GM12891 (cell line): ENCODE data around the gene PNPLA3.
A peak's percentile ranks its signal among the peaks of the same experiment; 100 is the strongest.

Experiments
- DNase-seq: peaks from one replicate; pipeline ENCODE4 v3.0.0; 2011; ENCODE audit warnings: low spot score; ENCODE audit not compliant: insufficient read length
- FAIRE-seq: peaks from 2 replicates; lab custom pipeline; 2011; peaks lifted over from hg19 to GRCh38; lab: Jason Lieb, UNC
- PAX5 ChIP-seq: IDR thresholded peaks from 2 replicates; pipeline ENCODE4 v1.6.1; 2011; ENCODE audit warnings: low read length, moderate library complexity, mild to moderate bottlenecking; ENCODE audit not compliant: insufficient read depth, severe bottlenecking
- POLR2A ChIP-seq: IDR thresholded peaks from 2 replicates; pipeline ENCODE4 v1.6.1; 2011; ENCODE audit warnings: low read depth, low read length, control low read depth
- POLR2AphosphoS5 ChIP-seq: IDR thresholded peaks from 2 replicates; pipeline ENCODE4 v1.6.1; 2011; ENCODE audit warnings: low read depth, low read length, control low read depth
- POU2F2 ChIP-seq: IDR thresholded peaks from 2 replicates; pipeline ENCODE4 v1.6.1; 2011; ENCODE audit warnings: low read depth, mild to moderate bottlenecking, control low read depth, low read length, moderate library complexity
- SPI1 ChIP-seq: IDR thresholded peaks from 2 replicates; pipeline ENCODE4 v1.6.1; 2011; ENCODE audit warnings: low read depth, low read length, control low read depth
- TAF1 ChIP-seq: IDR thresholded peaks from 2 replicates; pipeline ENCODE4 v1.6.1; 2011; ENCODE audit warnings: low read depth, low read length, control low read depth

PNPLA3 gene

DNA sequence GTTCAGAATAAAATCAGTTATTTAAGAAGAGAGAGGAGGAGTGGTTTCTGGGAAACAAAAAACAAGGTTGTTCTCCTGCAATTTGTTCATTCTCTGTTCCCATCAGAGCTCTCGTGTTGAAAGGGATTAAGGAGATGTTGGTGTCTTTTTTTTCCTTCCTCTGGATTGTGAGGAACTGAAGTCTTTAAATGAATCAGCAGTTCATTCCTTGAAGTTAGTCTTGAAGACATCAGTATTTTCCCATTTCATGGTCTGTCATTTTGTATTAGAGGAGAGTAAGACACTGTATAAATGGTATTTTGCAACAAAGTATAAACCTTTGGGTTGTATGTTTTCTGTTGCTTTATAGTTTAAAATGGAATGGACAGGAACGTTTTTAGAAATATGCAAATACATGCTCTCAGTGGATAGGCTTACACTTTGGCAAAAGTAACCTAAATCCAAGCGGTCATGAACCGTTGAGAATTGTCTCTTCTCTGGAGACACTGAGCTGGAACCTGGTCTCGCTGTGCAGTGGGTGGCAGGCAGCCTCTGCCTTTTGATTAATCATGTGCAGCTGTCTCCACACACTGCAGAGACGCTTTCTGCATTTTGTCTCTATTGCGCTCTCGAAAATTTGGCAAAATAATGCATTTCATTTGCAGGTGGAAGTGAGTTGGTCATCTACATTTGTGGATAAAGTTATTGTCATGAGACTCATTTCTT is 64.7 kb downstream of the PNPLA3 start:
- no peak for FAIRE-seq
- TF ChIP-seq POU2F2 (no peak), PAX5 (no peak), TAF1 (no peak), SPI1 (no peak), POLR2A (no peak), POLR2AphosphoS5 (no peak)

DNA sequence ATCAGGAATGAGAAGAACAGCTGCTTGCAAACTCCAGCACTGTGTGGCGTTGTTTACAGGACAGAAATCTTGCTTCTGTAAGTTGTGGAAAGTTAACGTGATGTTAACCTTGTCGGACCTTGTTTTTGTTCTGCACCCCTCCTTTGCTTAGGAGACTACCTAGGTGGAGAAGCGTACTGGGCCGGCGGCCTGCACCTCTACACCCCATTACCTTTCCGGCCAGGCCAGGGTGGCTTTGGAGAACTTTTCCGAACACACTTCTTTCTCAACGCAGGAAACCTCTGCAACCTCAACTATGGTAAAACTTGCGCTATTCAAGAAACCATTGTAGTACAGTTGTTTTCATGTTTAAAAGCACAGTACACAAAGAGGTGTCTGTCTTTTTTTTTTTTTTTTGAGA is 65.4 kb downstream of the PNPLA3 start:
- DNase-seq = no peak
- no peak for FAIRE-seq
- TF ChIP-seq POLR2A (no peak), POLR2AphosphoS5 (no peak), POU2F2 (no peak), PAX5 (no peak), TAF1 (no peak), SPI1 (no peak)

More for the DNA sequence above, 64.7 kb downstream of the PNPLA3 start:
- no peak for DNase-seq

DNA sequence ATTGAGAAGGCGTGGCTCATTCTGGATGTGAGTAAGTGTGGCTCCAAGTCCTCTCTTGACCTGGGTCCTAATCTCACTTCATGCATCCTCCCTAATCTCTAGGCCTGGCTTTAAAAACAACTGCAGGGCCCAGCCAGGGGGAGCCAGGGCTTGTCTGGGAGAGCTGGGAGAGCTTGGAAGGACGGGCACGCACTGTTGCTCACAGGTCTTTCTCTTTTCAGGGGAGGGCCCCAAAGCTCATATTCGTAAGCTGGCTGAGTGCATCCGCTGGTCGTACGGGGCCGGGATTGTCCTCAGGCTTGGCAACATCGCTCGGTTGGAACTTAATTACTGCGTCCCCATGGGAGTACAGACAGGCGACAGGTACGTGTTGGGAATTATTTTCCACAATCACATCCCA is 66.4 kb downstream of the PNPLA3 start:
- no peak for TF ChIP-seq POU2F2
- no peak for TF ChIP-seq PAX5
- no peak for TF ChIP-seq TAF1
- no peak for TF ChIP-seq POLR2AphosphoS5
- no peak for TF ChIP-seq SPI1
- DNase-seq (no peak), FAIRE-seq (no peak)

DNA sequence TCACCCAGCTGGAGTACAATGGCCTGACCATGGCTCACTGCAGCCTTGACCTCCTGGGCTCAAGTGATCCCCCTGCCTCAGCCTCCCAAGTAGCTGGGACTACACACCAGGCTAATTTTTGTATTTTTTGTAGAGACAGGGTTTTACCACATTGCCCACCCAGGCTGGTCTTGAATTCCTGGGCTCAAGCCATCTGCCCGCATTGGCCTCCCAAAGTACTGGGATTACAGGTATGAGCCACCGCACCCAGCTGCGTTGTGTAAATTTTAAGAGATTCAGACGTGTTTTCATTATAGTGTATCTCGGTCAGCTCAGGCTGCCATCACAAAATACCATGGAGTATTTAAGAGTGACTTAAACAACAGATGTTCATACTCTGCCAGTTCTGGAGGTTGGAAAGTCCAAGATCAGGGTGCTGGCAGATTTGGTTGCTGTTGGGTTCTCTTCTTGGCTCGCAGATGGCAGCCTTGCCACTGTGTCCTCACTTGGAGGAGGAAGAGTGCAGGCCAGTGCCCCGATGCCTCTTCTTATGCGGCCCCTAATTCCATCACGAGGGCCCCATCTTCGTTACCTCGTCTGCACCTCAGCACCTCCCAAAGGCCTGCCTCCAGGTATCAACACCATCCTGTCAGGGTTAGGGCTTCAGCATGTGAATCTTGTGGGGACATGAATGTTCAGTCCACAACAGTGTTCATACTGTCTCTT is 67.9 kb downstream of the PNPLA3 start:
- FAIRE-seq = no peak

DNA sequence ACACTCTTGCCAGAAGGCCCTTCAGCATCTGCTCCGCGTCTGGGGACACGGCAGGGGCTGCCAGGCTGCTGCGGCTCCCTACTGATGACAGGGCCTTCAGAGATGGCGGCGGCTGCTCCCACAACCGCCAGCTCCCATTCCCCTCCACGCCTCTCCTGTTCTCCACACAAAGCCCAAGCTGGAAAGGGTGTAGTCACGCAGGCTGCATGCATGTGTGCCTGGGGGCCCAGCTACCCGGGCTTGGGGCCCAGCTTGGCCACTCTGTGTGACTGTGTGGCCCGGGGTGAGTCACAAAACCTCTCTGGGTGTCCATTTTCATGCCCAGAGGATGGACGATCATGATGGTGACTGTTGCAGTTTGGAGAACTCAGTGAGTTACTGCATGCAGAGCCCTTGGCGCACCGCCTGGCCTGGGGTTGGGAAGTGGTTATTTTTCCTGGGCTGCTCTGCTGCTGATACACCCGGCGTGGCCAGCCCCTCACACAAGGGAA is 68.8 kb downstream of the PNPLA3 start:
- TF ChIP-seq POLR2A (no peak), TAF1 (no peak), POLR2AphosphoS5 (no peak), POU2F2 (no peak), SPI1 (no peak), PAX5 (no peak)
- DNase-seq (no peak), FAIRE-seq (no peak)

More for the DNA sequence above, 67.9 kb downstream of the PNPLA3 start:
- TF ChIP-seq SPI1 = no peak
- TF ChIP-seq TAF1 = no peak
- no peak for TF ChIP-seq POU2F2
- no peak for TF ChIP-seq PAX5
- TF ChIP-seq POLR2AphosphoS5 = no peak
- no peak for TF ChIP-seq POLR2A
- no peak for DNase-seq

DNA sequence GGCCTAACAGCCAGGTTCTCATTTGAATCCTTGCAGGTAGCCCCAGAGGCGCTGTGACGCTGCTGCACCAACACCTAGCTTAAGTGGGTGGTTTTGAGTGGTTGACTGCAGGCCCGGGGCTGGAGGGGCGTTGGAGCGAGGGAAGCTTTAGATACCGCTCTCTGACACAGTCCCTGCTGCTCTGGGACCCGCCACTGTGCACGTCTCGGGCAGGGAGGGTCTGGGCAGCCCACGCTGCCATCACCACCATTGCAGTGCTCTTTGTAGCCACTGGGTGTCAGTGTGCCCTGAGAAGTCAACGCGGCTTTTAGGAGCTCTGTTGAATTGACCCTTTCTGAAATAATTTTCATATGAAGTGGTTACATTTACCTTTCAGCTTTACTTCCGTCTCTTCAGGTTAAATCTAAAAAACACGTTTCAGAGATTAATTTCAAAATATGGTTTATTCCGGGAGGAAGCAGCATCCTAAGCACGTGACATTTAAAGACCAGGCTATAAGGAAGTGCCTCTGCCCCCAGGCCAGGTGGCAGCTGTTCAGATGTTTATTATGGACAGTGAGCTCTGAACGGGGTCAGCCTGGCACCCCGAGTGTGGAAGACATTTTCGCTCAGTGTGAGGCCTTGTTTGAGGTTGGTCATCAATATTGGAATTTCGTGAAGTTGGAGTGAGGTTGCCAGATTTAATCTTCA is 69.6 kb downstream of the PNPLA3 start:
- 0 out of 2 replicates have a peak, but pooled peaks have one; percentile 8 for TF ChIP-seq SPI1
- no peak for TF ChIP-seq POLR2AphosphoS5
- FAIRE-seq = peak; percentile 91
- peak; percentile 77 for DNase-seq

DNA sequence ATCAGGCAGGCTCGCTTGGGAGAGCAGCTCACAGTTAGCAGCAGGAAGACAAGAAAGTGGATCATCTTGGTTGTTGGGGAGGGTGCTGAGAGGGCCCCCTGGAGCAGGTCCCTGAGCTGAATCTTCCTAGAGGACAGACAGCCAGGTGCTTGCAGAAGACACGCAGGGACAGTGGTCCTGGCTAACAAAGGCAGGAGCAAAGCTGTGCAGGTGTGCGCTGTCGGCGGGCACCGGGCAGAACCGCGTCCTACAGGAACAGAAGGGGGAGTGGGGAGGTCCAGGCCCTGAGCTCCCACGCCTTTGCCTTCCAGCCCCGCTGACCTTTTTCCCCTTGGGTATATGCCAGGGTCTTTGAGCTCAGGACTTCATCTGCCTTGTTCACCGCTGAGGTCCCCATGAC is 70.4 kb downstream of the PNPLA3 start:
- FAIRE-seq (no peak), DNase-seq (no peak)
- TF ChIP-seq POU2F2 (no peak), TAF1 (no peak), POLR2A (no peak), POLR2AphosphoS5 (no peak), SPI1 (no peak), PAX5 (no peak)

DNA sequence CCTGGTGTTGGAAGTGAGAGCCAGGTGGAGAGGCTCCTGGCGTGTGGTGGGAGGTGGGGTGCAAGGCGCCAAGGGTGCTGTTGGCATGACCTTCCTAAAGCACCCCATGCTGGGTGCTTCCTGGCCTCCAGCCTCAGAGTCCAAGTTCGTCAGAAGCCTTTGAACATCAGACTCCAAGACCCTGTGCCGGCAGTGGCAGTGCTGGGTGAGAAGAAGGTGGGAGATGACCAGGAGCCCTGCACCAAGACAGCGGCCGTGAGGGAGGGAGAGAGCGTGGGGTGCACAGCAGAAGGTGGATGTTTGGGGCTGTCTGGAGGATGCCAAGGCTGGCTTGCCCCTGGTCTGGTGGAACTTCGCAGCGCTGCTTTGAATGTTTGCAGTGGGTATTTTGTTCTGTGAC is 70.8 kb downstream of the PNPLA3 start:
- DNase-seq = no peak
- no peak for TF ChIP-seq POU2F2
- no peak for TF ChIP-seq POLR2A
- TF ChIP-seq POLR2AphosphoS5 = no peak
- no peak for TF ChIP-seq PAX5
- no peak for TF ChIP-seq TAF1
- TF ChIP-seq SPI1 = no peak
- FAIRE-seq = no peak

DNA sequence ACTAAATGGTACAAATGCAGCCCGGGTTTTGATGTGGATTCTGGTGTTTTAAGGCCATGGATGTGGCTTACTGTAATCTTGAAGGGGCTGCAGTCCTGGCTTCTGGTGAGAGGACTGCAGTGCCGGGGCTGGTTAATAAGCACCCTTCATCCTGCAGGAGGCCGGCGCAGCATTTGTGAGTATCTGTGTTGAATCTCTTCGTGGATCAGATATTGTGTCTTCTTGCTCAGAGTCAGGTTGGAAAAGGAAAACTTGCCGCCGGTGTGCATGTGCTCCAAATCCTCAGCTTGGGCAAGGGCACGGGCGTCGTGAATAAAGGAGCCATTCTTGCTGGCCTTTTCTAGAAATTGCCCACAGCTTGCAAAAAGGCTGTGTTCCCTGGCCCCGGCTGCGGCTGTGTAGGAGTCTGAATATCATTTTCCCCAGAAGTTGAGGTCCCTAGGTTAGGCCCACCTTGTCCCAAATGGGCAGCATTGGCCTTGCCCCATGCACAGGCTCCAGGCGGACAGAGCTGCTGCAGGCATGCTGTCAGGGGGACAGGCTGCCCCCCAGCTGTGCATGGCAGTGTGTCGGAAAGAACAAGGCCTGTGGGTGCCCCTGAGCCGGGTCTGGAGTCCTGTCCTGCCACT is 71.6 kb downstream of the PNPLA3 start:
- no peak for FAIRE-seq
- no peak for DNase-seq
- TF ChIP-seq TAF1 (no peak), POLR2A (no peak), POU2F2 (no peak), SPI1 (no peak), PAX5 (no peak)
